Activated naive CD4-positive, alpha-beta T cell treated with anti-CD3 and anti-CD28 coated beads, Interleukin-2, amount 10 ng/mL, durations not matched to agents 7 days and 5 days (primary cell): ENCODE measurements around the gene LTBP1.

Experiments used
- CTCF ChIA-PET: fragments of 350-600 bp; sonication (Branson Sonifier 250); formaldehyde crosslinking; loops from one replicate; lab custom pipeline; 2021; ENCODE audit warnings: antibody characterized with exemption; lab: Charles Lee
- DNase-seq: peaks from one replicate; pipeline ENCODE4 v3.0.0-alpha.2; 2020
- H3K27ac Mint-ChIP-seq: one replicate; pipeline ENCODE4 v1.8.0; 2021; ENCODE audit warnings: mild to moderate bottlenecking, moderate library complexity, mixed read lengths
- H3K27me3 Mint-ChIP-seq: one replicate; pipeline ENCODE4 v1.8.0; 2021; ENCODE audit warnings: mild to moderate bottlenecking, mixed read lengths
- H3K36me3 Mint-ChIP-seq: one replicate; pipeline ENCODE4 v1.8.0; 2021; ENCODE audit warnings: mixed read lengths
- H3K4me1 Mint-ChIP-seq: one replicate; pipeline ENCODE4 v1.8.0; 2021; ENCODE audit warnings: mixed read lengths
- H3K4me3 Mint-ChIP-seq: one replicate; pipeline ENCODE4 v1.8.0; 2021; ENCODE audit warnings: mild to moderate bottlenecking, moderate library complexity, mixed read lengths
- H3K9me3 Mint-ChIP-seq: one replicate; pipeline ENCODE4 v1.8.0; 2021; ENCODE audit warnings: mixed read lengths

LTBP1 gene

DNA sequence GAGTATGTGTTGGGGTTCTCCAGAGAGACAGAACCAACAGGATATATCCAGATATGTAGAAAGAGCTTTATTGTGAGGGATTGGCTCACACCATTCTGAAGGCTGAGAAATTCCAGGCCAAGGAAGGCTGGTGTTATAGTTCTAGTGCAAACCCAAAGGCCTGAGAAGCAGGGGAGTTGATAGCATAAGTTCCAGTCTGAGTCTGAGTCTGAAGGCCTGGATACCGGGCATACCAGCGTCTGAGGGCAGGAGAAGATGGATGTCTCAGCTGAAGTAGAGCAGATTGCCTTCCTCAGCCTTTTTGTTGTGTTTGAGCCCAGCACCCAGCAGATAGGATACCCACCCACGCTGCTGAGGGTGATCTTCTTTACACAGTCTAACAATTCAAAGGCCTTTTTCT is 318.0 kb downstream of the LTBP1 start:
- Mint-ChIP-seq H3K27me3 (no peaks in the 10 kb centered on the region), H3K9me3 (no peaks in the 10 kb centered on the region), H3K4me1 (no peaks in the 10 kb centered on the region), H3K4me3 (no peak overlapping the region), H3K27ac (no peak overlapping the region), H3K36me3 (no peaks in the 10 kb centered on the region)
- CTCF ChIA-PET = no interaction called here
- DNase-seq = no peak

DNA sequence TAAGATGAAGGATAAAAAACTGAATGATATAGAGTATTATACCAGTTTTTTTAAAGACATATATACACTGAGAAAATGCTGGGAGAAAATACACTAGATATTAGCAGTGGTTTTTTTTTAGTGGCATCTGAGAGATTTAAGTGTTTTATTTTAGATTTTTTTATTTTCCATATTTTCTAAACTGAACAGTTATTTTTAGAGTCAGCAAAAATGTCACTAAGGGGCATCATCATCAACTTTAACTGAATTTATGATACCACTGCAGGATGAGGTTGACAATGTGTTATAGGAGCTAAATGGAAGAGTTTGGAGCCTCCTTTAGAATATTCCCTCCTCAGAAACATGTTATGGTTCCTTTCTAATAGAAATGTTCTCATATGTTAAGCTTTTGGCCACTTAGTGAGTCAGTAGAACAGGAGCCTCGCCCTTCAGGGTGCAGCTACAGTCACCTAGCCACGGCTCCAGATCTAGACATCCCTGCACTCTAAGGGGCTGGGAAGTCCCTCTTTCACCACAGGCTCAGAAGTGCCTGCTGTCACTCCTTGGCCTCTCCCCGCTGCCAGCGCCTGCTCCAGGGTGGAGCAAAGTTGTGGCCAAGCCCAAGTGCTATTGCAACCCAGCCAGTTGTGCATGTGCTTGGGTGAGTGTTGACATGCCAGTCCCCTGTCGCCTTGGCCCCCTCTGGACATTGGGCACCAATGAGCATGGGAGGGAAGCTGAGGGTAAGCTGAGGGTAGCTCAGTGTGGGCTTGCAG is 319.0 kb downstream of the LTBP1 start:
- no peak overlapping the region for H3K27ac Mint-ChIP-seq
- no peaks in the 10 kb centered on the region for H3K36me3 Mint-ChIP-seq
- no peak overlapping the region for H3K4me3 Mint-ChIP-seq
- CTCF ChIA-PET = no interaction called here
- H3K4me1 Mint-ChIP-seq = no peaks in the 10 kb centered on the region
- DNase-seq = no peak
- H3K9me3 Mint-ChIP-seq = no peaks in the 10 kb centered on the region
- H3K27me3 Mint-ChIP-seq = peaks cover 3% of the 10 kb centered on the region

DNA sequence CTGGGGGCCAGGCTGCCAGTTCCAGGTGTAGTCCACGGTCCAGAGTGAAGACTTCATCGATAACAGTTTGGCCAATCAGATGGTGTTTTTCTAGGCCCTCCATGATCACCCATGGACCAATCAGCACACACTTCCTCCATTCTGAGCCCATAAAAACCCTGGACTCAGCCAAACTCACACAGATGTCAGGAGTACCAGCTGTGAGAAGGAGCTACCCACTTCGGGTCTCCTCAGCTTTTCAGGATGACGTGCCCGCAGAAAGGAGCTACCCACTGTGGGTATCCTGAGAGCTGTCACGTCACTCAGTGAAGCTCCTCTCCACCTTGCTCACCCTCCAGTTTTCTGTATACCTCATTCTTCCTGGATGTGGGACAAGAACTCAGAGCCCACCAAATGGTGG is 319.7 kb downstream of the LTBP1 start:
- Mint-ChIP-seq H3K9me3 (no peaks in the 10 kb centered on the region), H3K27me3 (peaks cover 3% of the 10 kb centered on the region), H3K27ac (no peak overlapping the region), H3K36me3 (no peaks in the 10 kb centered on the region), H3K4me1 (no peaks in the 10 kb centered on the region), H3K4me3 (no peak overlapping the region)
- CTCF ChIA-PET = interaction anchor here (0.5 kb wide), 1 partner anchor 62 kb away, joined by 3 read pairs; no protein-coding TSS in a partner anchor
- DNase-seq = no peak

DNA sequence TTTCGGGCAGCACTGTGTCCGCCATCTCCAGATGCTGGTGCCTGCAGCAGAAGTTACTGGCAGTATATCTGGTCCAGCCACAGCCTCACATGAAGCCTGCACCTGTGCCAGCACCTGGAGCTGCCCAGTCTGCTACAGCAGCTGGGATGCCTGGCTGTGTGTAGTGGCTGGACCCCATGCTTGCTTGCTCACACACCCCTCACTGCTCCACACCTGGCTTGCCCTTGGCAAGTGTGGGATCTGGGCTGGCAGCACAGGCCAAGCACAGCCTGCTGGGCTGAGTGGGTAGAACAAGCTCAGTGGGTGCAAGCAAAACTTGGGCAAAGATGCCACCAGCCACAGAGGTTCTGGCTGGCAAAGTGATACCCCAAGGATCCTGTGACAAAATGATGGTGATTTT is 320.3 kb downstream of the LTBP1 start:
- CTCF ChIA-PET = interaction anchor here (0.5 kb wide), 1 partner anchor 63 kb away, joined by 3 read pairs; no protein-coding TSS in a partner anchor

DNA sequence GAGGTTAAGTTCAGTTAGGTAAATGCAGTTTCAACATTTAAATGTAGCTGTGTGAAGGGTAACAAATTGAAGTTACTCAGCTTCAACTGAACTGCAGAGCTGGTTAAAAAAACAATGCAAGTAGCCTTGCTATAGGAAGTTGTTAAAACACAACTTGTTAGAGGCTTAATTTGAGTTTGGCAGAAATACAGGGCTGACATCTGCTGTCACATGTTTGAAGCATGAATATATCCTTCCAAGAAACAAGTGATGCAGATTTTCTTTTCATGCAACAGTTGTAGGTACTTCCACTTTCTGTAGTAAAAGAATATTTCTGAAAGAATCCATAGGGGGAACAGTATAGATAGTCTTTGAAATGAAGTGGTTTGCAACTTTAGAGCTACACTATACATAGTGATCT is 321.0 kb downstream of the LTBP1 start:
- Mint-ChIP-seq H3K4me1 (peaks cover 5% of the 10 kb centered on the region), H3K27me3 (peaks cover 3% of the 10 kb centered on the region), H3K9me3 (no peaks in the 10 kb centered on the region), H3K4me3 (no peak overlapping the region), H3K36me3 (no peaks in the 10 kb centered on the region), H3K27ac (no peak overlapping the region)
- DNase-seq = no peak
- CTCF ChIA-PET = no interaction called here

More for the DNA sequence above, 320.3 kb downstream of the LTBP1 start:
- DNase-seq = no peak
- H3K4me3 Mint-ChIP-seq = no peak overlapping the region
- H3K4me1 Mint-ChIP-seq = peaks cover 3% of the 10 kb centered on the region
- peaks cover 3% of the 10 kb centered on the region for H3K27me3 Mint-ChIP-seq
- H3K9me3 Mint-ChIP-seq = no peaks in the 10 kb centered on the region
- H3K36me3 Mint-ChIP-seq = no peaks in the 10 kb centered on the region
- no peak overlapping the region for H3K27ac Mint-ChIP-seq

DNA sequence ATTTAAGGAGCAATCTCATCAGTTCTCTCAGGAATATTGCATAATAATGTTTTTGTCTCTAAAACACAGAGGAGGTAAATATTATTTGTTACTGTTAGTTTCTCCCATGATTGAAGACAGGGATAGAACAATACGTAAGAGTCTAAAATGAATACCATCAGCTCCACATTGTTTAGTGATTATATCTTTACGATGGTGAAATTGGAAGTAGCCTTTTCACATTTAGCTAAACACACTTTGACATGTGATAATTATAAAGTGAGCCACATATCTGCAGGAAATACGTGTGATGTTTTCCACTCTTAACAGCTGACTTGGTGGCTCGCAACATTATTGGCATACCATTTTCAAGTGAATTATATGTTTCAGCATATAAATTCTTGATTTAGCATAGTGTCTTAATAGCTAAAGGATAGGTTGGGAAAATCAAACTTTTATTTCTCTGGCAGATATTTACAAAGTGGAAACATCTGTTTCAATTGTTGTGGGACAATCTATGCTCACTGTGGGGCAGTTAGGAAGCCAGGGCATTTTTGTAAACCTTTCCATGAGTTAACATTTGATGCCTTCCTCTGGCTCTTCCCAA is 321.6 kb downstream of the LTBP1 start:
- H3K27ac Mint-ChIP-seq = no peak overlapping the region
- H3K4me3 Mint-ChIP-seq = no peak overlapping the region
- CTCF ChIA-PET = interaction anchor here (0.6 to 0.7 kb wide), 2 partner anchors 28 to 720 kb away, joined by 3 read pairs; no protein-coding TSS in a partner anchor
- H3K27me3 Mint-ChIP-seq = peaks cover 3% of the 10 kb centered on the region
- DNase-seq = no peak
- H3K9me3 Mint-ChIP-seq = no peaks in the 10 kb centered on the region
- H3K36me3 Mint-ChIP-seq = no peaks in the 10 kb centered on the region
- H3K4me1 Mint-ChIP-seq = peaks cover 5% of the 10 kb centered on the region

DNA sequence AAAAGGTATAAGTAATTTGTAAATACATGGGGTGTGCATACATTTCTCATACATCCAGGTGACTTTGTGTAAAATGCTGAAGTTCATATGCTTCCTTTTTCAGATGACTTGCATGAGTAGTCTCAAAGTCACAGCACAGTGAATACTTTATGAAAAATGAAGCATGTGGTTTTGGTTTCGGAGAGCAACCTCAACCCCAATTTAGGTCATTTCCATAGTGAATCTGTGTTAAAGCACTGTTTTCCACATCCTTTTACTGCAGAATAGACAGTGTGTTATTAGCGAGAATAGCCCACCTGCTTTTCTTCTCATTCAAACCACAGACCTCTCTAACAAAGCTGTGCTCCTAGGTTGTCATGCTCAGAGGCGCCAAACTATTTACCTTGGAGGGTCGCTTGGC is 325.2 kb downstream of the LTBP1 start:
- CTCF ChIA-PET = no interaction called here
- Mint-ChIP-seq H3K27ac (no peak overlapping the region), H3K9me3 (no peaks in the 10 kb centered on the region), H3K36me3 (no peaks in the 10 kb centered on the region), H3K4me3 (no peak overlapping the region), H3K4me1 (peaks cover 5% of the 10 kb centered on the region), H3K27me3 (peaks cover 3% of the 10 kb centered on the region)
- no peak for DNase-seq

DNA sequence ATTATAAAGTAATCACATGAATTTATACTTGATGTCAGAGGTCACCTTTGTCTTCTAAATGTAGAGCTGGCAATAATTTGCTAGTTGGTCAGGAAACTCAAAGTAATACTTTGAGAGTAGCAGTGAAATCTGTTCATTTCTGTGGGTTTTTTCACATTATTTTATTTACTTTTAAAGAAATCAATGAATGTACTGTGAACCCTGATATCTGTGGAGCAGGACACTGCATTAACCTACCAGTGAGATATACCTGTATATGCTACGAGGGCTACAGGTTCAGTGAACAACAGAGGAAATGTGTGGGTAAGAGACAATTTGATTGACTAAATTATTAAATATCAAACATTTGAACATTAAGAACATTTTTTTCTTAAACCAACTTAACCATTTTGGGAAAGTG is 326.7 kb downstream of the LTBP1 start:
- no peak overlapping the region for H3K4me3 Mint-ChIP-seq
- H3K27ac Mint-ChIP-seq = no peak overlapping the region
- H3K36me3 Mint-ChIP-seq = no peaks in the 10 kb centered on the region
- H3K9me3 Mint-ChIP-seq = no peaks in the 10 kb centered on the region
- no peak for DNase-seq
- CTCF ChIA-PET = interaction anchor here (0.7 kb wide), 1 partner anchor 425 kb away, joined by 3 read pairs; no protein-coding TSS in a partner anchor
- H3K4me1 Mint-ChIP-seq = peaks cover 5% of the 10 kb centered on the region
- peaks cover 3% of the 10 kb centered on the region for H3K27me3 Mint-ChIP-seq

DNA sequence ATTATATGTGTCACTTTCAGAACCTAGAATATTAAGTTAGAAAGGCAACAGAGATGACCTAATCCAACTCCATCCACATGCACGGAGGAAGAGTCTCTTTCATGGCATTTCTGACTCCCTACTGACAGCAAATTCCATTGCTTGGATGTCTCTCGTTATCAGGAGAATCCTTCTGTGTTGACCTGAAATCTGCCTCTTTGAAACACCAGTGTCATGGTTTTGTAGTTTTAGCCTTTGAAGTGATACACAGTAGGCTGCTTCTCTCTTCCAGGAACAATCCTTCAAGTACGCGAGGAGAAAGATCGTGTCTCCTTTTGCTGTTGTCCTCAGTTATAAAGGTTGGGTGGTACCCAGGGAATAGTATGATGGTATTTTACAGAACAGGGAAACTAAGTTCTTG is 327.8 kb downstream of the LTBP1 start:
- DNase-seq = no peak
- H3K9me3 Mint-ChIP-seq = no peaks in the 10 kb centered on the region
- H3K4me1 Mint-ChIP-seq = peaks cover 5% of the 10 kb centered on the region
- H3K4me3 Mint-ChIP-seq = no peak overlapping the region
- no peaks in the 10 kb centered on the region for H3K36me3 Mint-ChIP-seq
- CTCF ChIA-PET = no interaction called here
- peaks cover 3% of the 10 kb centered on the region for H3K27me3 Mint-ChIP-seq
- H3K27ac Mint-ChIP-seq = no peak overlapping the region

DNA sequence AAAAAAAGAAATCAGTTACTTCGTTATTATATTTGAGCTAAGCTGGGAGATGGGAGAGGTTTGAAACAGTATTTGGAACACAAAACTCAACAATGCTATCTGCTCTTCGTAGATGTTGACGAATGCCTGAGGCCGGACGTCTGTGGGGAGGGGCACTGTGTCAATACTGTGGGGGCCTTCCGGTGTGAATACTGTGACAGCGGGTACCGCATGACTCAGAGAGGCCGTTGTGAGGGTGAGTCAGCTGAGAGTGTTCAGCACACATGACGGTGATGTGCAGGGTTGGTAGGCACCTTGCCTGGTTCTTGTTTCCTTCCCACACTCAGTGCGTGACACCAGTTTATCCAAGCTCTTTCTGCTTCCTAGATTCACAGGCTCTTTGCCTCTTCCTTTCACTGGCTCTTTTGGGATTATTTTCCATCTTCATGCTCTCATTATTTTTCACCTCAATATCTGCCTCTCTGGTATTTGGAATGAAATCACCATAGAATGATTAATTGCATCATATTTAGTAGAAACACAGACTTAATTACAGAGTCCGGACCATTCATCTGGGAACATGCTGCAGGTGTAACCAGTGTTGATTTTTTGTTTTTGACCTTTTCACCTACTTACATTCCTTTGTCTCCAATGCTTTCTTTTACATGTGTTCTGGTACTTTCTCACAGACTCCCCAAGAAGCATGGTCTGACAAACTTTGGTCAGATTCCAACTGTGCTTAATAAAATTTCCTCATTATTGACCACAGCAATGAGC is 329.1 kb downstream of the LTBP1 start:
- CTCF ChIA-PET = no interaction called here
- no peak overlapping the region for H3K4me3 Mint-ChIP-seq
- no peak overlapping the region for H3K27ac Mint-ChIP-seq
- no peak for DNase-seq
- no peaks in the 10 kb centered on the region for H3K9me3 Mint-ChIP-seq
- H3K27me3 Mint-ChIP-seq = no peaks in the 10 kb centered on the region
- peaks cover 5% of the 10 kb centered on the region for H3K4me1 Mint-ChIP-seq
- no peaks in the 10 kb centered on the region for H3K36me3 Mint-ChIP-seq

DNA sequence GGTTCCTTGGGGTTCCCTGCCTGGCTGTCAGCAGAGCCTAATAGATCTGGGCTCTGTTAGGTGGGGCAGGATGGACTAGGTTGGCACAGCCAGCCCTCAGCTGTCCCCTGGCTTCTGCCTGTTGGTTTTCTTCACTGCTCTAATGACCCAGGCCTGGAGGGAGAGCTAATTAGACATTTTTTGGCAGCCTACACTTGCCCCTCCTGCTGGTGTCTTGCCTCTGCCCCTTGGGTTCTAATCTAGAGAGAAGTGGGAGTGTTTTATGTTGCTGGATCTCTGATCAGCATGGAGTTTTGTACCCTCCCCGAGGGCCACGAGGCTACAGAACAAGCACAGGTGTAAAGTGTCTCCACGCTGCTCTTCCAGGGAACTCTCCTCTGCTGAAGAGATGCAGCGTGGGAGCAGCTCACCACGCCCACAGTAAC is 330.3 kb downstream of the LTBP1 start:
- H3K4me3 Mint-ChIP-seq = no peak overlapping the region
- H3K4me1 Mint-ChIP-seq = peaks cover 2% of the 10 kb centered on the region
- no peaks in the 10 kb centered on the region for H3K9me3 Mint-ChIP-seq
- H3K36me3 Mint-ChIP-seq = no peaks in the 10 kb centered on the region
- no peaks in the 10 kb centered on the region for H3K27me3 Mint-ChIP-seq
- no peak overlapping the region for H3K27ac Mint-ChIP-seq
- CTCF ChIA-PET = interaction anchor here (0.6 kb wide), 1 partner anchor 716 kb away, joined by 3 read pairs; no protein-coding TSS in a partner anchor
- no peak for DNase-seq

DNA sequence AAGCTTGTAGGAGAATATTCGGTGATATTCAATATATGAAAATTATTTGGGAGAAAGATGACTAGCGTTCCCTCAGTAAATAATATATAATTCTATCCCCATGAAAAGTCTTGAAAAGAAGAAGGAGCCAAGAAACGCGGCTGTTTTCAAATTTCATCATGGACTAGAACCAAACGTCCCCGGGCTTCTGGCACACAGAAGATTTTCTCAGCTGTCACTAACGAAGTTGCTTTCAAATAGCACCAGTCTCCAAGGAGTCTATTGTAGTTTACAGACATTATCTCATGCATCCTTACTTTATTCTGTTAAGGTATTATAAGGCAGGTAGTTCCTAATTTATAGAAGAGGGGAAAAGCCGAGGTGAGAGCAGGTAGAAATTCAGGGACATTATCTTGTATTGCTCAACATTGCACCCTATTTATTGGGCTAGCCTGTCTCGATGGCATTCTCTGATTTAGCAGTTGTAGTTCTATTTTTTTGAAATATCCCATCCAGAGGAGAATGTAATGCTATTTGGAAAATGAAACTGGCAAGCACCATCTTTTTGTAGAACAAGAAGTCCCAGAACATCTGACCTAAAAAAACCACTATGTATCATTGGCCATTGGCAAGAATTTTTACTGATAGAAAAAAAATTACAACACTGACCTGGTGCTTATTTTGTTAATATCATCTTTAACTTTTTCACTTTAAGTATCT is 331.6 kb downstream of the LTBP1 start:
- no peak overlapping the region for H3K27ac Mint-ChIP-seq
- no peaks in the 10 kb centered on the region for H3K27me3 Mint-ChIP-seq
- no peaks in the 10 kb centered on the region for H3K36me3 Mint-ChIP-seq
- no peak for DNase-seq
- H3K4me3 Mint-ChIP-seq = no peak overlapping the region
- no peaks in the 10 kb centered on the region for H3K9me3 Mint-ChIP-seq
- CTCF ChIA-PET = no interaction called here
- no peaks in the 10 kb centered on the region for H3K4me1 Mint-ChIP-seq

DNA sequence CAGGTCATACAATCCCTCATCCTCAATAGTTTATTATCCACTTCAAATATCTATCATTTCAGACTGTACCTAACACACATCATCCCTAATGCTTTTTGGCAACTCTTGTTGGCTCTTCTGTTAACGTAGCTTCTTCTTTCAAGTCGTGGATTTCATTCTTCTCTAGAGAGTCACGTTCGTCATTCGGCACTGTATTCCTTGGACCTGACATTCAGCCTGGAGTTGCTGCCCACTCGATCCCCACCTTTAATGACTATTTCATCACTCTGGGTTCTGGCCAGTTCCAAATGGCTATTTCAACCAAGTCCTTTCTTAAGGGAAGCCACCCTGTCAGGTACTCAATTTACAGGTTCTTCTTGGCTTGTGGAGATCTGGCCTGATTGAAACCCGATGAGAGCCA is 337.5 kb downstream of the LTBP1 start:
- Mint-ChIP-seq H3K4me3 (no peak overlapping the region), H3K27ac (no peak overlapping the region), H3K4me1 (no peaks in the 10 kb centered on the region), H3K27me3 (no peaks in the 10 kb centered on the region), H3K36me3 (no peaks in the 10 kb centered on the region), H3K9me3 (no peaks in the 10 kb centered on the region)
- CTCF ChIA-PET = no interaction called here
- DNase-seq = no peak

DNA sequence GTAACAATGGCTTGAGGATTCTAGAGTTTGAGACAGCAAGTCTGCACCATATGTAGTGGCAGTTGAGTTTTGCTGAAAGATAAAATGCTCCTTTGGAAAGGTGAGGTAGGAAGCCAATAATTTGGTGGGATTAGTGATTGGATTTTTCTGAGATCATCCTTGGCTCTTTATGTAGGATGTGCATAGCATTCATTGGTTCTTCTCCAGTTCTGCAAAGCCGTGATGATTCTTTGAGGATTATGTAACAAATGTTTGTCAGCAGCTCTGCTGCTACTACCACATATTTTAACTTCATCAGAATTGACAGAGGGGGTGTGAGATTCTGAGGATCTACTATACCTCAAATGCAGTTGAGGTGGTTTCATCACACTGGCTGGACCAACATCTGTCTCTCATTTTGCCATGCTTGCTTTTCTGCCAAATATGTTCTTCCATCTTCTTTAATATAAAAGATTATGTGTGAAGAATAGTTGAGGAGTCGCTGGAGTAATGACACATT is 340.8 kb downstream of the LTBP1 start:
- Mint-ChIP-seq H3K9me3 (no peaks in the 10 kb centered on the region), H3K27ac (no peak overlapping the region), H3K4me3 (no peak overlapping the region), H3K27me3 (peaks cover 3% of the 10 kb centered on the region), H3K4me1 (no peaks in the 10 kb centered on the region), H3K36me3 (no peaks in the 10 kb centered on the region)
- no peak for DNase-seq
- CTCF ChIA-PET = no interaction called here
